Activated T-helper 9 cell treated with anti-CD3 and anti-CD28 coated beads, Interleukin-2, amount 50 U/mL, for 16 hours (primary cell): ENCODE data around the gene DNAJC17.

ENCODE experiments used
- DNase-seq: peaks from one replicate; pipeline ENCODE4 v3.0.0-alpha.2; 2020; ENCODE audit warnings: low read depth

The DNAJC17 gene

GRCh38 chr15:40830884-40831283 lies 23.6 kb upstream of the DNAJC17 start:
- no peak for DNase-seq

DNA sequence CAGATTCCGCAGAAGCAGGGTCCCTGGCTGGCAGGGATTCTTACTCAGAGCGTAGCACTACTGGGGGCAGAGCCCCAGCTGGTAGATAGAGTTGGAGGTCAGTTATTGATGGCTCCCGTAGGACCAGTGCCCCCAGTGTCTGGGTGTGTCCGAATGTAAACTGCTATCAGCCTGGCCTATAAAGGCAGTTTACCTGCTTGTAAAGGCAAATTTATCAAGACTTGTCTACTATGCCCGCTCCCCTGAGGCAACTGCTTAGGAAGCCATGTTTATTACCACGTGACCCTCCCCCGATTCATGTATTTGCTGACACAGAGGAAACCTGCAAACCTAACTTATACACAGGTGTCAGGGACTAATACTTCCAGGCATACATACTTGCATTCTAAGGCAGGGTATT lies 21.8 kb upstream of the DNAJC17 start:
- DNase-seq, result no peak

GRCh38 chr15:40828447-40829036 lies 21.3 kb upstream of the DNAJC17 start, which contains the start of gene PPP1R14D:
PPP1R14D (minus strand) TSS chr15:40828708; CDS start chr15:40828641, 67 bp downstream.
- no peak for DNase-seq

DNA sequence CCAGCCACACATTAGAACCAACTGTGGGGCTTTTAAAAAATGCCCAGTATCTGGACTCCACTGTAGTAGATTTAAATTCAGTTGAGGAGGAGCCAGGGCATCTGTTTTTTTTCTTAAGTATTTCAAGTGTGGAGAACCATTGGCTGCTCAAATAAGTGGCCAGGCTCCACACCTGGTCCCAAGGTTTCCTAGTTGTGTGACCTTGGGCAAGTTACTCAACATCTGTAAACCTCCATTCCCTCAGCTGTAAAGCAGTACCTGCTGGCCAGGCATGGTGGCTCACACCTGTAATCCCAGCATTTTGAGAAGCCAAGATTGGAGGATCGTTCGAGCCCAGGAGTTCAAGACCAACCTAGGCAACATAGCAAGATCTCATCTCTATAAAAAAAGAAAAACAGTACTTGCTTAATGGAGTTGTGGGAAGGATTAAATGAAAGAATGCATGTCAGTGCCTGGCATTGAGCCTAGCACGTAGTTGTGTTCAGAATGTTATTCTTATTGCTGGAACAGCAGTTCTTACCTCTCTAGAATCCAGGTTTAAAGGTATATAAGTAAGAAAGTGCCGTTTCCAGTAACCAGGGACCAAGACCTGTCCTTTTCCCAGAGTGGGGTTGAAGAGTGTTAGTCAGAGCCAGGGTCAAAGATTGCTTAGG lies 19.3 kb upstream of the DNAJC17 start:
- DNase-seq, result no peak

GRCh38 chr15:40825661-40826422 lies 18.6 kb upstream of the DNAJC17 start:
- no peak for DNase-seq

GRCh38 chr15:40823572-40824343 lies 16.5 kb upstream of the DNAJC17 start:
- DNase-seq, result no peak

- DNase-seq, result no peak
Measured at GRCh38 chr15:40821195-40821594, 13.9 kb upstream of the DNAJC17 start.

- no peak for DNase-seq
Measured at GRCh38 chr15:40819048-40819447, 11.8 kb upstream of the DNAJC17 start.

GRCh38 chr15:40815042-40815698 lies 7.9 kb upstream of the DNAJC17 start:
- DNase-seq, result no peak

DNA sequence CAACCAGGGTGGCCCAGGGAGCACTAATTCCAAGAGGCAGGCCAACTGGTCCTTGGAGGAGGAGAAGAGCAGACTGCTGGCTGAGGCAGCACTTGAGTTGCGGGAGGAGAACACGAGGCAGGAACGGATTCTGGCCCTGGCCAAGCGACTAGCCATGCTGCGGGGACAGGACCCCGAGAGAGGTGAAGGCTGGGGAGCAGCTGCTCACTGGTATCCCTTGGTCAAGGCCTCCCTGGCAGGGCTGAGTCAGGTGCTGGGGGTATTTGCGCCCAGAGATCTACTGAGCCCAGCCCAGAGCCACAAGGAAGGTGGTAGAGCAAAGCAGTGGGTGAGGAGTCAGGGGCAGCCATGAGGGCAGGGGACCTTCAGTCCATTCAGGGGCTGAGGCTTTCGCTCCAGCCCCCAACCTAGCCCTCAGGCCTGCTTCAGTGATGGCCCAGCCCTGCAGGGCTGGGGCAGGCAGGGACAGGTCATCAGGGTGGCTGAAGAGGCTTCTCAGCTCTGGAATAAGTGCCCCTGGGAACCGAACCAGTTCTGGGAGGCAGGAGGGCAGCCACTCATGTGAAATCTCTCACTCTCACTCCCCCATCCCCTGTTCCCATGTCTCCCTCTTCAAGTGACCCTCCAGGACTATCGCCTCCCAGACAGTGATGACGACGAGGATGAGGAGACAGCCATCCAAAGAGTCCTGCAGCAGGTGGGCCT lies 5.6 kb upstream of the DNAJC17 start:
- no peak for DNase-seq

DNA sequence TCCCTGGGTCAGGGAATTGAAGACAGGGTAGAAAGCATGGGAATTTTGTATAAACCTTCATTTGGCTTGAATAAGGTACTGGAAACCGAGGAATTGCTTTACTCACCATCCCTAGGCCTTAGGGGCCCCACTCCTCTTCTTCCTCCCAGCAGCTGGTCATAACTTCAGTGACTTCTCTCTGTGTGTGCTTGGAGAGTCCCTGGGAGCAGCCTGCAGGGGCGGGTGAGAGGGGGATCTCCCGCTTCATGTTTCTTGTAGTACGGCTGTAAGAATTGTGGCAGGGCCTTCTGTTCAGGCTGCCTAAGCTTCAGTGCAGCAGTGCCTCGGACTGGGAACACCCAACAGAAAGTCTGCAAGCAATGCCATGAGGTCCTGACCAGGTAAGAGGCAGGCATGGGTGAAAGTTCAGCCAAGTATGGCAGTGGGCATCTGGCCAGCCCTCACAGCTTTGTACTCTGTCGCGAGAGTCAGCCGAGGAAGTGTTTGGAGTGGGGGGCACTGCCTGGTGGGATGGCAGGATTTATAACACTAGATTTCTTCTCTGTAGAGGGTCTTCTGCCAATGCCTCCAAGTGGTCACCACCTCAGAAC lies 1.7 kb upstream of the DNAJC17 start:
- DNase-seq, result no peak

DNA sequence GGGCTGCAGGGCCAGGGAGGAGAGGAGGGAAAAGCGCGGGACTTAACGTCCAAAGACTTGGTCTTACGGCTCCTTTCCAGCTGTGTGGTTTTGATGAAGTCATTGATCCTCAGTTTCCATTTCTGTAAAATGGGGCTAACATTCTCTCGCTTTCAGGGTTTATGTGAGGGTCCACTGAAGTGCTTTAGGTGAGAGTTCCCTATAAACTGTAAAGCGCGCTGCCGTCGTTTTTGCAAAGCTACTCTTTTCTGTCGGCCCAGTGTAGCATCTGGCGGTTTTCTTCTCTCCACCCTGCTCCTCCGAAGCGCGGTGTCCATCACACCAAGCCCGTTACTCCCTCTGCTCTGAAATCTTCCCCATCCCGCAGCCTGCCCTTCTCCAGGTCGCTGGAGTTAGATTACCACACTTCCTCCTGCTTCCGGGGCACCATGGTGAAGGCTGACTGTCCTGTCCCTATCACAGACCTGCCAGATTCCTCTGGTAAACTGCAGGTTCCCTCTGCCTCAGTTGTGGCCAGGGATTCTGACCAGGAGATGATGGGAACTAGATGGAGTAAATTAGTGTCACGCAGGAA lies 702 bp upstream of the DNAJC17 start:
- no peak for DNase-seq

DNA sequence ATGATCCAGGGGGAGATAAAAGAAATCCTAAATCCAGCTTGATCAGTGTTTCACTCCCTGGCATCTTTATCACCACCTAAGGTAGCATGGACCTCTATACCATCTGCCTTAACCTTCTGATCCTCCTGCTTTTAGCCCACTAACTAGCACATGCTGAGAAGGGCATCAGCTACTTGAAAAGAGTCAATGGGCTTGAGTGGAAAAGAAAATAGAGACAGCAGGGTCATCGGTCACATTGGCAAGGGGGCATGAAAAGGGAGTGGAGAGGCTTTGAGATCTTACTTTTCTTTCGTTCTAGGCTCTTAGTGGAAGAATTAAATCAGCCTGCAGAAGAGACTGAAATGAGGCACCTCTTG lies 623 bp downstream of the DNAJC17 start:
- DNase-seq, result no peak

DNA sequence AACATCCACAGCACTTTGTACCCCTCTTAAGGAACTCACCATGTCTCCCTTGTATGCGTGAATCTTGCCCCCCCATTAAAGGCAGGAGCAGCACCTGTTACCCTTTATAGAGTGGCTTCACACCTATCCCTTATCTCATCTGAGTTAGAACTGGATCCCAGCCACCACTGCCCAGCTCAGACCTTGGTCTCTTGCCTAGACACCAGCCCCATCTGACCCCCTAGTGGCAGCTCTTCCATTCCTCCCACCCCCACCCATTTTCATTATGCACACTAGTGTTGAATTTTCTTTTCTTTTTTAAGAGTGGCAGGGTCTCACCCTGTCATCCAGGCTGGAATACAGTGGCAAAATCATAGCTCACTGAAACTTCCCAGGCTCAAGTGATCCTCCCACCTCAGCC lies 3.6 kb downstream of the DNAJC17 start:
- DNase-seq, result no peak

GRCh38 chr15:40803076-40803475 lies 4.2 kb downstream of the DNAJC17 start:
- no peak for DNase-seq

DNA sequence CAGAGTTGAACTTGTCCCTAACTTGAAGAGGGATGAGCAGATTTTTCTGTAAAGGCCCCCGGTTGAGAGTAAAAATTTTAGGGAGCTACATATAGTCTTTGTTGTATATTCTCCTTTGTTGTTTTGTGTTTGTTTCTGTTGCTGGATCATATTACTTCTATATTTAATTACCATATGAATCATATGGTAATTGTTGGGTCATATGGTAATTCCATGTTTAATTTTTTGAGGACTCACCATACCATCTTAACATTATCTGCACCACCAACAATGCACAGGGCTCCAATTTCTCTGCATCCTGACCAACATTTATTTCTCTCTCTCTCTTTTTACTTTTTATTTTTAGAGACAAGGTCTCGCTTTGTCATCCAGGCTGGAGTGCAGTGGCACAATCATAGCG lies 7.8 kb downstream of the DNAJC17 start:
- DNase-seq, result no peak

DNA sequence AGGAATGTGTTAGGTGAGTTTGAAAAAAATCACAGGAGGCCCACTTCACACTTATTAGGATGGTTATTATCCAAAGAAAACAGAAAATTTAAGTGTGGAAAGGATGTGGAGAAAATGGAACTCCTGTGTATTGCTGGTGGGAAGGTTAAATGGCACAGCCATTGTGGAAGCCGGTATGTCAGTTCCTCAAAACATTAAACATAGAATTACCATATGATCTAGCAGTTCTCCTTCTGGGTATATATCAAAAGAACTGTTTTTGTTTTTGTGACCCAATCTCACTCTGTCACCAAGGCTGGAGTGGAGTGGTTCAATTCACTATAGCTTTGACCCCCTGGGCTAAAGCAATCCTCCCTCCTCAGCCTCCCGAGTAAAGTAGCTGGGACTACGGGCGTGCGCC lies 10.8 kb downstream of the DNAJC17 start:
- DNase-seq, result no peak

- no peak for DNase-seq
Measured at GRCh38 chr15:40796041-40796440, 11.2 kb downstream of the DNAJC17 start.

DNA sequence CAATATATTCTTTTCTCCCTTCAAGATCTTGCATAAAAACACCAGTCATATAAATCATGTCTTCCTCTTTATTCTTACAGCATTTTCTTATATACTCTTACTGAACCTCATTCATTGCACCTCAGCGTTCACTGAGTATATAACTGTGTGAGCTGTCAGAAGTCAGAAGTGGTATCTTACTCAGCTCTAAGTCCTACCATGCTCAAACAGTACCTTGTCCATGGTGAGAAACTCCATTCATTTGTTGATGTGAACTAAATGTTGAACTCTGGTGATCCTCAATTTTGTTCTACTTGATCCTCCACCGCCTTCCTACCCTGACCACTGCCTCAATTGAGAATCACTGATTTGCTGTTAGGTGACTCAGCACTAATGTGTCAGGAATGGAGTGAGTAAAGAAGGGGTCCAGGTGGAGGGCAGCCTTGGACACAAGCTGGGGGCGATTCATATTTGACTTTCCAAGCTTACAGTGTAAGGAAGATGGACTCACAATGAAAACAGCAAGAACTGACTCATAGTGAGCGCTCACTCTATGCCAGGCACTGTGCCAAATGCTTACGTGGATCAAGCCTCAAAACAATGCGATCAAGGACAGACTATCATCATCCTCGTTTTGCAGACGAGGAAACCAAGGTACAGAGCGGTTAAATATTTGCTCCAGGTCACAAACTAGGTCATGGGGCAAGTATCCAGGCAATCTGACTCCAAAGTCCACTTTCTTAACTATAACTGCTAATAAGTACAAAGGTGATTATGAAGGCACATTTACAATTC lies 13.9 kb downstream of the DNAJC17 start:
- DNase-seq, result no peak

DNA sequence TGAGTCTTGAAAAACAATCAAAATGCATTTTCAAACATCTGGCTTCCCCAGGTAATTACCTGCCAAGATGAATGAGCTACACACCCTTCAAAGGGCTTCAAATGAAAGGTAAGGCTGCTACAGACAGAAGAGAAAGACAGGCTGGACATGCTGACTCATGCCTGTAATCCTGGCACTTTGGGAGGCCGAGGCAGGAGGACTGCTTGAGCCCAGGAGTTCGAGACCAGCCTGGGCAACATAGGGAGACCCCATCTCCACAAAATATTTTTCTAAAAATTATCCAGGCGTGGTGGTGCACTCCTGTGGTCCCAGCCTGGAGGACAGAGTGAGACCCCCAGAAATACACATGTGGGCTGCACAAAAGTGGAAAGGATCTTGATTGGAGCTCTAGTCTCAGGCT lies 14.9 kb downstream of the DNAJC17 start:
- no peak for DNase-seq
